Activated B cell treated with CpG ODN at 0.5 μM for 24 hours (primary cell): ENCODE results near the gene ZNF541. TPM values are rescaled to one million over a fixed set of nuclear protein-coding genes. Genes with fewer than 3 reads are reported as not detected.
A peak's percentile ranks its signal among the peaks of the same experiment; 100 is the strongest.

ENCODE experiments used
- ATAC-seq: fragments of 200-7000 bp; cut with Tn5 transposase; one replicate; pipeline ENCODE4 v1.10.0; 2021; ENCODE audit warnings: low read depth, mild to moderate bottlenecking, moderate library complexity
- CTCF ChIA-PET: fragments of 350-600 bp; sonication (Branson Sonifier 250); formaldehyde crosslinking; loops from one replicate; lab custom pipeline; 2021; ENCODE audit warnings: antibody characterized with exemption; lab: Charles Lee
- POLR2A ChIA-PET: fragments of 350-600 bp; sonication (Branson Sonifier 250); formaldehyde crosslinking; loops from one replicate; lab custom pipeline; 2021; ENCODE audit warnings: antibody characterized with exemption; lab: Charles Lee
- DNase-seq: peaks from one replicate; pipeline ENCODE4 v3.0.0; 2022
- H3K27ac Mint-ChIP-seq: one replicate; pipeline ENCODE4 v1.8.0; 2020; ENCODE audit warnings: mixed read lengths
- H3K27me3 Mint-ChIP-seq: one replicate; pipeline ENCODE4 v1.8.0; 2021; ENCODE audit warnings: mixed read lengths
- H3K36me3 Mint-ChIP-seq: one replicate; pipeline ENCODE4 v1.8.0; 2021; ENCODE audit warnings: low read depth, mixed read lengths
- H3K4me1 Mint-ChIP-seq: one replicate; pipeline ENCODE4 v1.8.0; 2021; ENCODE audit warnings: mixed read lengths
- H3K4me3 Mint-ChIP-seq: one replicate; pipeline ENCODE4 v1.8.0; 2020; ENCODE audit warnings: mild to moderate bottlenecking, mixed read lengths
- H3K9me3 Mint-ChIP-seq: one replicate; pipeline ENCODE4 v1.8.0; 2020; ENCODE audit warnings: mixed read lengths
- CTCF ChIP-seq: fragments of 200-600 bp; IDR thresholded peaks from one replicate; pipeline ENCODE4 v1.8.0; 2022; ENCODE audit warnings: antibody characterized with exemption, mild to moderate bottlenecking
- intact Hi-C: fragments of 100-400 bp; cut with micrococcal nuclease; formaldehyde crosslinking; loops from one replicate; pipeline ENCODE4 v1.15.1; 2024
- total RNA-seq: library from RNA; stranded (reverse); gene quantifications from 2 replicates; pipeline ENCODE4 v1.2.3, GENCODE V29; 2022

The ZNF541 gene
- total RNA-seq, 1 donor from 2014 or later: not detected

- H3K27ac Mint-ChIP-seq: peak overlapping the region; percentile 50
- TF ChIP-seq CTCF: no peak
- POLR2A ChIA-PET: interaction anchor here (0.5 to 1.9 kb wide), 12 partner anchors 10 to 1093 kb away, joined by 3 to 25 read pairs (median 4); partner anchors contain the start of genes KPTN and NAPA
- H3K4me3 Mint-ChIP-seq: peak overlapping the region; percentile 64
- peak; percentile 29 for DNase-seq
- peaks cover 38% of the 10 kb centered on the region for H3K4me1 Mint-ChIP-seq
- no peaks in the 10 kb centered on the region for H3K27me3 Mint-ChIP-seq
- intact Hi-C loops: loop anchor here (2.0 kb wide), 1 partner anchor 261 kb away; the partner anchor contains the start of gene DHX34
- CTCF ChIA-PET: interaction anchor here (0.7 to 1.3 kb wide), 2 partner anchors 9 to 10 kb away, joined by 3 read pairs; no protein-coding TSS in a partner anchor
- no peak for ATAC-seq
- peaks cover 6% of the 10 kb centered on the region for H3K36me3 Mint-ChIP-seq
- H3K9me3 Mint-ChIP-seq: peaks cover 2% of the 10 kb centered on the region
These were observed 37.3 kb upstream of the ZNF541 start for GRCh38 chr19:47609906-47610894.

GRCh38 chr19:47608969-47609905 lies 36.3 kb upstream of the ZNF541 start, which contains the start of gene BICRA:
Gene BICRA, plus strand, starts transcription at chr19:47609134. Its CDS starts 64,441 bp downstream, at chr19:47673575.
- no peak for TF ChIP-seq CTCF
- intact Hi-C loops: loop anchor here (1.0 to 2.0 kb wide), 6 partner anchors 9 to 335 kb away; partner anchors contain the start of genes DHX34, INAFM1, KPTN and NAPA
- peak within 1 kb of the TSS; percentile 95 for H3K4me3 Mint-ChIP-seq
- peaks cover 2% of the 10 kb centered on the region for H3K36me3 Mint-ChIP-seq
- ChIA-PET CTCF (interaction anchor here (0.6 to 1.4 kb wide), 2 partner anchors 9 to 172 kb away, joined by 3 read pairs; no protein-coding TSS in a partner anchor), POLR2A (interaction anchor here (0.7 to 1.9 kb wide), 7 partner anchors 9 to 272 kb away, joined by 3 to 25 read pairs (median 5); partner anchors contain the start of gene NAPA)
- peaks cover 34% of the 10 kb centered on the region for H3K4me1 Mint-ChIP-seq
- ATAC-seq (peak; percentile 64), DNase-seq (peak; percentile 80)
- no peaks in the 10 kb centered on the region for H3K9me3 Mint-ChIP-seq
- H3K27ac Mint-ChIP-seq: peak within 1 kb of the TSS; percentile 88
- H3K27me3 Mint-ChIP-seq: no peaks in the 10 kb centered on the region

GRCh38 chr19:47608074-47608918 lies 35.3 kb upstream of the ZNF541 start:
- H3K9me3 Mint-ChIP-seq: no peaks in the 10 kb centered on the region

More at GRCh38 chr19:47608074-47608918, 35.3 kb upstream of the ZNF541 start:
- ChIA-PET POLR2A (interaction anchor here (0.6 to 1.7 kb wide), 5 partner anchors 8 to 578 kb away, joined by 3 to 11 read pairs (median 3); partner anchors contain the start of gene KPTN), CTCF (interaction anchor here (0.5 to 1.4 kb wide), 4 partner anchors 8 to 171 kb away, joined by 3 read pairs; no protein-coding TSS in a partner anchor)
- H3K27ac Mint-ChIP-seq: peak overlapping the region; percentile 71
- H3K36me3 Mint-ChIP-seq: peaks cover 2% of the 10 kb centered on the region
- H3K27me3 Mint-ChIP-seq: no peaks in the 10 kb centered on the region
- ATAC-seq: peak; percentile 90
- intact Hi-C loops: loop anchor here (1.0 to 2.0 kb wide), 6 partner anchors 8 to 334 kb away; partner anchors contain the start of genes DHX34, INAFM1, KPTN and NAPA
- TF ChIP-seq CTCF: no peak
- peak; percentile 99 for DNase-seq
- H3K4me1 Mint-ChIP-seq: peaks cover 25% of the 10 kb centered on the region
- H3K4me3 Mint-ChIP-seq: peak overlapping the region; percentile 84
